Spleen (tissue), 11 donors: ENCODE data around the gene AVPR2. TPM values are rescaled to one million over a fixed set of nuclear protein-coding genes. Genes with fewer than 3 reads are reported as not detected.

Source experiments
- DNase-seq: peaks from one replicate; pipeline ENCODE4 v3.0.0-alpha.2; 2020
- H3K27ac ChIP-seq, 8 donors: fragments of 200-600 bp; sonication (generic) in 7 of 8; 1 replicate in 4 of 8; 2 replicates in 4 of 8; pipeline versions ENCODE4 v1.5.0 to v1.8.0; 2016 to 2021; ENCODE audit warnings: inconsistent platforms in 4 of 8, mild to moderate bottlenecking in 4 of 8, moderate library complexity in 1 of 8
- H3K27me3 ChIP-seq, 7 donors: fragments of 200-600 bp; sonication (generic) in 6 of 7; replicated peaks in 1 of 7; 1 replicate in 4 of 7; 2 replicates in 3 of 7; pipeline versions ENCODE4 v1.5.0 to v1.8.0; 2016 to 2021; ENCODE audit warnings: inconsistent platforms in 3 of 7, mild to moderate bottlenecking in 1 of 7
- H3K36me3 ChIP-seq, 6 donors: fragments of 200-600 bp; sonication (generic) in 5 of 6; 1 replicate in 4 of 6; 2 replicates in 2 of 6; pipeline versions ENCODE4 v1.5.0 to v1.8.0; 2016 to 2021; ENCODE audit warnings: inconsistent platforms in 2 of 6
- H3K4me1 ChIP-seq, 6 donors: fragments of 200-600 bp; sonication (generic) in 5 of 6; 1 replicate in 3 of 6; 2 replicates in 3 of 6; pipeline versions ENCODE4 v1.5.0 to v1.8.0; 2016 to 2021; ENCODE audit warnings: inconsistent platforms in 3 of 6
- H3K4me3 ChIP-seq, 8 donors: fragments of 200-600 bp; sonication (generic) in 7 of 8; 1 replicate in 4 of 8; 2 replicates in 4 of 8; pipeline versions ENCODE4 v1.5.0 to v1.8.0; 2016 to 2021; ENCODE audit warnings: inconsistent platforms in 4 of 8, mild to moderate bottlenecking in 4 of 8, moderate library complexity in 2 of 8
- H3K9me3 ChIP-seq, 8 donors: fragments of 200-600 bp; sonication (generic) in 7 of 8; 1 replicate in 4 of 8; 2 replicates in 4 of 8; pipeline versions ENCODE4 v1.5.0 to v1.8.0; 2016 to 2021; ENCODE audit warnings: inconsistent platforms in 4 of 8
- POLR2A ChIP-seq, 3 donors: fragments of 450-650 bp; IDR thresholded peaks; one replicate each; pipeline ENCODE4 v1.5.1; 2017; ENCODE audit warnings: antibody characterized with exemption in 3 of 3, mild to moderate bottlenecking in 1 of 3
- POLR2AphosphoS5 ChIP-seq, 3 donors: sonication (generic); formaldehyde crosslinking; IDR thresholded peaks; one replicate each; pipeline ENCODE4 v1.5.1; 2017; ENCODE audit warnings: antibody characterized with exemption in 3 of 3
- WGBS, 5 donors: extraction: QIAGEN DNeasy Blood & Tissue Kit in 3 of 5; methylation state at CpG; one replicate each; pipeline versions ENCODE4 v1.1.5 to v1.1.7; 2013 to 2018; 5-methylcytosine and 5-hydroxymethylcytosine counted together
- intact Hi-C: fragments of 100-400 bp; cut with DNase I; formaldehyde crosslinking; loops from one replicate; pipeline ENCODE4 v1.15.0; 2023; ENCODE audit warnings: low total_unique reads
- polyA plus RNA-seq, 3 donors: library from polyadenylated mRNA; stranded (reverse); fragments of 200-250 nt; gene quantifications; one replicate each; pipeline ENCODE4 v1.2.1, GENCODE V29; 2013
- total RNA-seq, 7 donors: library from RNA; depleted of rRNA in 3 of 7; stranded (reverse); fragments of >200 nt in 3 of 7; fragmentation: NEBNext Ultra II Directional in 4 of 7; extraction: Animal tissue kit (Norgen Biotek cat#: 25700) in 4 of 7; gene quantifications; one replicate each; pipeline versions ENCODE4 v1.1.0 to v1.2.1, GENCODE V29; 2016 to 2021
- TF ChIP-seq, protein P1 (sequence below), 11 experiments: fragments of 200-600 bp in 7 of 11; fragments of 450-650 bp in 4 of 11; sonication (generic) in 4 of 11; IDR thresholded peaks in 8 of 11; conservative IDR thresholded peaks in 3 of 11; 1 replicate in 7 of 11; 2 replicates in 4 of 11; pipeline versions ENCODE4 v1.4.0 to v1.8.0; 2016 to 2021; ENCODE audit warnings: antibody characterized with exemption in 11 of 11, inconsistent platforms in 4 of 11, mild to moderate bottlenecking in 1 of 11
- donor health status: healthy with polysubstance abuse.
- donor health status: DM: no; HTN: no; CAD: no; lungs with moderate emphysema.
- donor health status: DM: no; HTN: no; CAD: no.
- donor health status: Bipolar disorder and iron deficiency.
- donor health status: healthy.
- donor health status: DM: no; HTN: no; CAD: no.
- donor health status: DM: yes; HTN: yes; CAD: no.

The AVPR2 gene
- total and polyA plus RNA-seq, 10 donors = 0.22 to 0.77 (median 0.39) TPM; not detected in 6

DNA sequence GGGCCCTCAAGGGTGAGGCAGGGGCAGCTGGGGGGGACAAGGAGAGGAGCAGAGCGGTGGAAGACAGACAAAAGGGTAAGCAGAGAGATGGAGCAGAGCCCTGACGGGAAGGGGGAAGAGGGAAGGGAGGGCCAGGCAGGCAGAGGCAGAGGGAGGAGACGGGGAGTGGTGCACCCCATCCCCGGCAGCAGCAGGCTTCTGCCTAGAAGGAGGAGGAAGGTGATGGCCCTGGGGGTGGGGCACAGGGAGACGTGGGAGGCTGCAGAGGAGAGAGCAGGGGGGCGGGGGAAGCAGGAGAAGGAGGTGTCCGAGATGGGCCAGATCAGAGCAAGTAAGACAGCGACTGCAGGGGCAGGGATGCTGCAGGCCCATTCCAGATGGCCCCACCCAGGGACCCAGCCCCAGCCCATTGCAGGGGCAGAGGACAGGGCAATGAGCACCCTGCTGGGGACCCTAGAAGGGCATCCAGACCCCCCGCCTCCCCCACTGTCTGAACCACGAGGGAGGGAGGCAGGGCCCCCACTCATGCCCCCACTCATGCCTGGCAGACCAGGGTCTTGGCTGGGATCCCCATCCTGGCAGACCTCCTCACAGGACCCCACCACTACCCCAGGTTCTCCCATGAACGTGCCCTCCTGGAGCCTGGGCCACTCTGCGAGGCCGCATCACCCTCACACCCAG is 21.2 kb upstream of the AVPR2 start:
- H3K4me3 ChIP-seq = no peak overlapping the region
- H3K27me3 ChIP-seq = peaks cover 4 to 99% (median 69%) of the 10 kb centered on the region in 7 donors
- H3K4me1 ChIP-seq = peaks cover 0 to 21% (median 11%) of the 10 kb centered on the region in 6 donors
- DNase-seq = no peak
- no peaks in the 10 kb centered on the region for H3K9me3 ChIP-seq
- no peaks in the 10 kb centered on the region for H3K36me3 ChIP-seq
- intact Hi-C loops = no loop called here
- 52 to 67% (median 62%) methylated on average over 5 to 13 of the region's 13 CpGs for WGBS, 5 donors
- H3K27ac ChIP-seq = no peak overlapping the region
- TF ChIP-seq POLR2AphosphoS5 (IDR thresholded peaks at IDR 0.05) = no peak
- TF ChIP-seq, protein P1, sequence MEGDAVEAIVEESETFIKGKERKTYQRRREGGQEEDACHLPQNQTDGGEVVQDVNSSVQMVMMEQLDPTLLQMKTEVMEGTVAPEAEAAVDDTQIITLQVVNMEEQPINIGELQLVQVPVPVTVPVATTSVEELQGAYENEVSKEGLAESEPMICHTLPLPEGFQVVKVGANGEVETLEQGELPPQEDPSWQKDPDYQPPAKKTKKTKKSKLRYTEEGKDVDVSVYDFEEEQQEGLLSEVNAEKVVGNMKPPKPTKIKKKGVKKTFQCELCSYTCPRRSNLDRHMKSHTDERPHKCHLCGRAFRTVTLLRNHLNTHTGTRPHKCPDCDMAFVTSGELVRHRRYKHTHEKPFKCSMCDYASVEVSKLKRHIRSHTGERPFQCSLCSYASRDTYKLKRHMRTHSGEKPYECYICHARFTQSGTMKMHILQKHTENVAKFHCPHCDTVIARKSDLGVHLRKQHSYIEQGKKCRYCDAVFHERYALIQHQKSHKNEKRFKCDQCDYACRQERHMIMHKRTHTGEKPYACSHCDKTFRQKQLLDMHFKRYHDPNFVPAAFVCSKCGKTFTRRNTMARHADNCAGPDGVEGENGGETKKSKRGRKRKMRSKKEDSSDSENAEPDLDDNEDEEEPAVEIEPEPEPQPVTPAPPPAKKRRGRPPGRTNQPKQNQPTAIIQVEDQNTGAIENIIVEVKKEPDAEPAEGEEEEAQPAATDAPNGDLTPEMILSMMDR (IDR thresholded peaks at IDR 0.05 in 8 of 11, conservative IDR thresholded peaks at IDR 0.05 in 3 of 11) = no peak
- no peak for TF ChIP-seq POLR2A (IDR thresholded peaks at IDR 0.05)

DNA sequence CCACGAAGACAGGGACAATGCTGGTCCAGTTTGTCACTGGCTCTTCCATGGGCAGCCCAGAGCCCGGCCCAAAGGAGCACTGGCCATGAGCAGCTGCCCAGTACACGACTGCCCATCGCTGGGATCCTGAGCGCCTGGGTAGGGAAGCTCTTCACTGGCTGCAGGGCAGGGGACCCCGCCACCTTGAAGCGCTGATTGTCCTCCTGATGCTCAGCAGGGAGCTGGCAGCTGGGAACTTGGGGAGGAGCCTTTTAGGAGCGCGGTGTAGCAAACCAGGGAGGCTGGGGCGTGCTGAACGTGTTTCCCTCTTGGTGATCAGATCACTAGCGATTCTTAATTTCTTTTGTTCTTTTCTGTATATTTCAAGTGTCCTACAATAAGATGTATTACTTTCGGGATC is 20.3 kb upstream of the AVPR2 start:
- Histone ChIP-seq H3K4me3 (no peak overlapping the region), H3K36me3 (no peaks in the 10 kb centered on the region), H3K9me3 (no peaks in the 10 kb centered on the region), H3K27me3 (peaks cover 4 to 95% (median 62%) of the 10 kb centered on the region in 7 donors), H3K4me1 (peaks cover 0 to 22% (median 11%) of the 10 kb centered on the region in 6 donors), H3K27ac (no peak overlapping the region)
- no peak for DNase-seq
- intact Hi-C loops = no loop called here
- WGBS, 5 donors = 63 to 80% (median 73%) methylated on average over 13 of the region's 13 CpGs
- TF ChIP-seq, protein P1 (IDR thresholded peaks at IDR 0.05 in 8 of 11, conservative IDR thresholded peaks at IDR 0.05 in 3 of 11) = no peak
- no peak for TF ChIP-seq POLR2AphosphoS5 (IDR thresholded peaks at IDR 0.05)
- no peak for TF ChIP-seq POLR2A (IDR thresholded peaks at IDR 0.05)

DNA sequence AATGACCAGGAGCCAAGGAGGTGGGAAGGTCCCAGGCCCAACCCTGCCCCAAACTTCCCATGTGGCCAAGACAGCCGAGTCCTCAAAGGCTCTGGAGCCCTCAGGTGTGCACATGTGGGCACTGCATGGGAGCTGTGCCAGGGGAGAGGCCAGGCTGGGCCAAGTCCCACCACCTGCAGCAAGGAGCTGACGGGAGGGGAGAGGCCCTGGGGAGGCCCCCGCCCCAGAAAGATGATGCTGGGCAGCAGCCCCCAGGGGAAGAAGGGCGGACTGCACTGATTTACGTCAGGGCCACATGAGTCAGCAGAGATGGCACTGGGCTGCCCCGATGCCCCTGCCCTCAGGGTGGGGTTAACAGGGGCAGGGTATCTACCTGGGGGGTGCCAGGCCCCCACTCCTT is 19.9 kb upstream of the AVPR2 start:
- H3K27ac ChIP-seq = no peak overlapping the region
- DNase-seq = no peak
- no peak for TF ChIP-seq POLR2AphosphoS5 (IDR thresholded peaks at IDR 0.05)
- TF ChIP-seq, protein P1 (IDR thresholded peaks at IDR 0.05 in 8 of 11, conservative IDR thresholded peaks at IDR 0.05 in 3 of 11) = no peak
- no peak for TF ChIP-seq POLR2A (IDR thresholded peaks at IDR 0.05)
- H3K27me3 ChIP-seq = peaks cover 4 to 91% (median 58%) of the 10 kb centered on the region in 7 donors
- no peak overlapping the region for H3K4me3 ChIP-seq
- H3K4me1 ChIP-seq = peaks cover 0 to 22% (median 11%) of the 10 kb centered on the region in 6 donors
- intact Hi-C loops = no loop called here
- H3K36me3 ChIP-seq = no peaks in the 10 kb centered on the region
- 46 to 68% (median 54%) methylated on average over 4 to 6 of the region's 6 CpGs for WGBS, 5 donors
- H3K9me3 ChIP-seq = no peaks in the 10 kb centered on the region

DNA sequence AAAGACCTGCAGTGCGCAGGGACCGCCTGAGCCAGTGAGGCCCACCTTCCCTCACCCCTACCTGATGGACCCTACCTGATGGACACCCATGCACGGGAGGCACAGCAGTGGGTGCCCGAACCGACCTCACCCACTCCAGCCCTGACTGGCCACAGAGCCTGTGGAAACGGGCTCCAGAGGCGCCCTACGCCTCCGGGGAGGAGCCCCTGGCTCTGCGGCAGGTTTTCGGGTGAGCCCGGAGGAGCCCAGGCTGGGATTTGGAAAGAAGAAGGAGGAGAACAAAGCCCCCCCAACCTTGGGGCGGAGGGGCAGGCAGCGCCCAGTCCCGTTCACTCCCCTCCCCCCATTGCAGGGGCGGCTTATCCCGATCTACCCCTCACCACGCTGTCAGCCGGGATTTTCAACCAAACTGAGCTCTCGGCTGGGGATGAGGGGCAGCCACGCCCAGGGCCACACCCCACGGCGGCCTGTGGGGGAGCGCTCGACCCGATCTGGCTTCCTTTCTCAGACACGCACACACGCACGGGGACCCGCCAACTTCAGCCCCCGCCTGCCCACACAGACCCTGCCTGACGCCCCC is 19.2 kb upstream of the AVPR2 start:
- intact Hi-C loops = no loop called here
- peaks cover 0 to 22% (median 11%) of the 10 kb centered on the region in 6 donors for H3K4me1 ChIP-seq

More for the DNA sequence above, 19.2 kb upstream of the AVPR2 start:
- H3K27me3 ChIP-seq = peaks cover 4 to 87% (median 52%) of the 10 kb centered on the region in 7 donors
- H3K27ac ChIP-seq = no peak overlapping the region
- WGBS, 5 donors = 9 to 33% (median 17%) methylated on average over 15 to 32 of the region's 32 CpGs; no CpG with 5 or more reads in 1 of the 5 donors
- H3K4me3 ChIP-seq = peak overlapping the region in 2 of 8 donors; percentile 21 to 56
- TF ChIP-seq POLR2AphosphoS5 (IDR thresholded peaks at IDR 0.05) (no peak), POLR2A (IDR thresholded peaks at IDR 0.05) (no peak)
- TF ChIP-seq, protein P1 (IDR thresholded peaks at IDR 0.05 in 8 of 11, conservative IDR thresholded peaks at IDR 0.05 in 3 of 11) = no peak
- no peaks in the 10 kb centered on the region for H3K36me3 ChIP-seq
- H3K9me3 ChIP-seq = no peaks in the 10 kb centered on the region
- DNase-seq = no peak
